ENCODE results near the gene HOXD13.

Gene HOXD13

DNA sequence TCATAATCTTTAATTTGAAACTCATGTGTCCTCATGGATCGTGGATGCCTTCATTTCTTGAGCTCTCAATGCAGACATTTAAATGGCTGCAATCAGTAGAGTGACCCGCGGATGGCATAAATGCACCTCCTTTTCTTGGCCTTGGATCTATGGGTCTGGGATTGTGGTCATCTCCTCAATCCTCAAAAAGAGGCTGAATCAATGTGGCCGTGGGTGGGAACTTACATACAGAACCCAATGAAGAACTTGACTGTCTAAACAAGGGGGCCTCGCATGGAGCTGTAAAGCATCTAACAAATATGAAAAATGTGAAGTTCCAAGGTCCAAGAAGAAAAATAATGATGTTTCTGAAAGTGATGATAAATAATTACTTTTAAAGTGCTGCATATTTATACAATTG, 2.9 kb downstream of the HOXD13 start:
- no peak for DNase-seq (ENCODE audit: low spot score)

DNA sequence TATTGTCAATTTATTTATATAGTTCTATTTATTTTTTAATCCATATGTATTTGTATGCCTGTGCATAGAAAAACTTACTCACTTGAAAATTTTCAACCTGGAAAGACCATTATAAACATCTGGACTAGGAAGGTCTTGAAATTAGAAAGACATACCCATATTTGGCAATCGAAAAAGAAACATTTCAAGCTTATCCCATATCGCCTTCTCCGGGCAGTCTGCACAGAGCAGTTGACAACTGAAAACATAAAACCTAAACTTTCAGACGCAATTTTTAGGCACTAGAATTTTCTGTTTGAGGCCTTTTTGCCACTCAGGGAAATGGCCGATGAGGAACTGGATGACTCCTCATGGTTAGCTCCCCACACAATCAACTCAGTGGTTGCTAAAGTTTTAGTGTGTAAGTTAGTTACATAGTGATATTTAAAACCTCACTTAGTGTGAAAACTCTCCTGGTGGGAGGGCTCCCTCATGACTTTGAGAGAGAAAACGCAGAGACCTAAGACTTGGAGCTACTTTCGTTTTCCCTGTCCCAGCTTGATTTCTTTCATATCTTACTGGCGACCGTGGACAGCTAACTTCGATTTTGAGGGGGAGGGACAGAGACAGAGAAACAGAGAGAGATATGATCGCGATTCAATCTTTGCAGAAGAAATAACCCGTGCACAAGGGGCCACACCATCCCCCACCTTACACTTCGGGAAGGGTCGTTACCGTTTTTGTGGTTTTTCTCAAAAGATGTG, 3.9 kb downstream of the HOXD13 start:
- no peak for DNase-seq (ENCODE audit: low spot score)

DNA sequence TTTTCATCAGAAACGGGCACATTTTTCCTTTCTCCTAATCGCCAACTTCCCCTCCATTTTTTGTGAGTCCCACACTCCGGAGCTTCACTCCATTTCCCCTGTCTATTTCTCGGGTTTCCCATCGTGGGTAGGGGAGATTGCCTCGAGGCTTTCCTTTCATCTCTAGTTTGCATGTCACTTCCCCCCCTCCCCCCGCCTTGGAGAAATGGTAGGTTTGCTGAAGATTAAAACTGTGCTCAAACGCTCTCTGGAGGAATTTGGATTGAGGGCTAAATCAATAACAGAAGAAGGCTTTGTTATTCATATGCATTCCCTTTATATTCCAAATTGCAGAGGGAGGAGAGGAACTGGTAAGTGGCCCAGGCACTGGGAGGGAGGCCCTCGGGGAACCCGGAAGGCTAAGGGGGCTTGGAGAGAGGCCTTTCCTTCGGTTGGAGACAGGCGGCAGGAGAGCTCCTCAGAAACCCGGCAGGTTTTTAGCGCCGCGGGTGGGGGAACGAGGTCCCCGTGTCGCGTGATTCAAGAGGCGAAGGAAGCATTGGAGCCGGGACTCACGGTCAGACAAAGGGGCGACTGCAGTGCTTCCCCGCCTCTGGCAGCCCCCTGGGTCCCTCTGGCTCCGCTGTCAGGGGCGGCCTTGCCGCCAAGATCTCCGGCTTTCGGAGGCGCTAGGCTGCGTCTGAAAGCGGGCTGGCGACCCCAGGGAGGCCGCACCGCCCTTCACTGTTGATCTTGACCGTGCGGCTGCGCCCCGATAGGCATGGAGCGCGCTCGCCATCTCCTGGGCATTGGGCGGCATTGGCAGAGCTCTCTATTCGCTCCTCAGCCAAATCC, 4.7 kb downstream of the HOXD13 start:
- peak; percentile 66 for DNase-seq (ENCODE audit: low spot score)

DNA sequence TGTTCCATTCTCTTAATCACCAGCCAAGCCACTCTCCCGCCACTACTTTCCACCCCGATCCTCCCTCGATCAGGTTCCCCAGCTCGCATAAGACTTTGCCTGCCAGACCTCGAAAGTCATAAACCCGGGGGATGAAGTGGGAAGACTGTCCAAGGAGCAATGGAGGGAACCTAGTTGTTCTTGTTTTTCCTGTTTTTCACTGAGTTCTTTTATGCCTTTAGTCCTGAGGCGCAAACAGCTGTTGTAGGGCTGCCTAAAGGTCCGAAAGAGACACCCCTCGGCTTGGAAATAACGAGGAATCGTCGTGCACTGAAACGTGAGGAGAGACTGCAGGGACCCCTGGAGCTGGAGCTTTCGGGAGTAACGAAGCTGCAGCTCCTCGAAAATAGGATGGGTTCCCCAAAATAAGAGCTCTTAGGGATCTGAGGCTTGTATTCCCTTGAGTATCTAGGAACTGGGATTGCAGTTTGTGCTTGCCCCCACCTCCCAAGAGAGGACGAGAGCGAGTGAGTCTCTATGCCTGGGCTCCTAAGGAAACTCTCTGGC, 5.4 kb downstream of the HOXD13 start:
- DNase-seq (ENCODE audit: low spot score) = no peak

DNA sequence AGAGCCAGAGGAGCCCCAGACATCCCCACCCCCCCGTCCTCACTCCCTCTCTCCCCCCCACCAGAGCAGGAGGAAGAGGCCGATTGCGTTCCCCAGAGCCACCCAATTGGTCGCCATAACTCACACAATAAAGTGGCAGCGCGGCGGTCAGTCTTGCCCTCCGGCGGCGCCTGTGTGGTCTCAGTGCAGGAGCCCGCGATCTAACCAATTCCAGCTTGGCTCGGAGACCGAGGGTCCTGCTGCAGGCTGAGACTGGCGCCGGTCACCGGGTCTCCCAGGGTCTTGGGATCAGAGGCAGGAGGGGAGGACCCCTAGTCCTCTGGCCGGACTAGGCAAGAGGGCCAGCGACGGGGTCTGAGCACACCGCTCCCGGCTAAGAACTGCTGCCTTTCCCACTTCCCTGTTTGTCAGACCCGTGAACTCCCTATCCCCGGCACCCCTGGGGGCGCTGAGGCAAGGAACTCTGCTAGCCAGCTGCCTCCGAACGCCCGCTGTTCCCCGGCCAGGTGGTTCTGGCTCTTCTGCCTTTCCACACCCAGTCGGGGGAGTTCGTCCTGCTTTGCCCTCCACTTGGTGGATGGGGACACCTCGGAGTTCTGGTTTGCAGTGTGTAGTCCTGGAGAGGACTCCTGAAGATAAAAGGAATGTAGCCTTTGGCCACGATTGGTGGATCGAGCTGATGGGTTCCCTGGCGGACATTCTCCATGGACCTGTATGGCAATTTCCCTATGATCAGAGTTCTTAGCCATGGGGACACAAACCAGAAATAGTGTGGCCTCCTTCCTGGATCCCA, 6.0 kb downstream of the HOXD13 start:
- DNase-seq (ENCODE audit: low spot score) = no peak

DNA sequence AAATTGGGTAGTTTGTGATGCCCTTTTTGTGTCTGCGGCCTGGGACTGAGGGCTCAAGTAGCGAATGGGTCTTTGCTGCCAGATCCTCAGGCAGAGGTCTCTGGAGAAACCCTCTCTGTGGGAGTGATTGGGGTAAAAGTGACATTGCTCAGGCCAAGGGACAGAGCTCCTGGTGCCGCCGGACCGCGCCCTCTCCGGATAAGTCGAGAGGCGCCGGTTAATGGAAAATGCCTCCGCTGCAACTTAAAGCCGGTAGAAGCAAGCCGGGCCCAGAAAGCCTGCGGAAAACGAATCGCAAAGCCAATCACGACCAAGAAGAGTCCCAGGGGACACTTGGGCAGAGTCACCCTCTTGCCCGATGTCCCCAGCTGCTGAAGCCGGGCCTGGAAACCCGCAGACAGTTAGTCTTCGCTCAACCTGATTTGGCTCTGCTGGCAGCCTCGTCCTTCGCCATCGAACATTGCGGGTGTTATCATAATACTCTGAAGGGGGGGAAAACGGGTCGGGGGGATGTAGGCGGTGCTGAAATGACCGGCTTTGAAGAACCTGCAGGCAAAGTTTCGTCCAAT, 6.7 kb downstream of the HOXD13 start:
- no peak for DNase-seq (ENCODE audit: low spot score)

DNA sequence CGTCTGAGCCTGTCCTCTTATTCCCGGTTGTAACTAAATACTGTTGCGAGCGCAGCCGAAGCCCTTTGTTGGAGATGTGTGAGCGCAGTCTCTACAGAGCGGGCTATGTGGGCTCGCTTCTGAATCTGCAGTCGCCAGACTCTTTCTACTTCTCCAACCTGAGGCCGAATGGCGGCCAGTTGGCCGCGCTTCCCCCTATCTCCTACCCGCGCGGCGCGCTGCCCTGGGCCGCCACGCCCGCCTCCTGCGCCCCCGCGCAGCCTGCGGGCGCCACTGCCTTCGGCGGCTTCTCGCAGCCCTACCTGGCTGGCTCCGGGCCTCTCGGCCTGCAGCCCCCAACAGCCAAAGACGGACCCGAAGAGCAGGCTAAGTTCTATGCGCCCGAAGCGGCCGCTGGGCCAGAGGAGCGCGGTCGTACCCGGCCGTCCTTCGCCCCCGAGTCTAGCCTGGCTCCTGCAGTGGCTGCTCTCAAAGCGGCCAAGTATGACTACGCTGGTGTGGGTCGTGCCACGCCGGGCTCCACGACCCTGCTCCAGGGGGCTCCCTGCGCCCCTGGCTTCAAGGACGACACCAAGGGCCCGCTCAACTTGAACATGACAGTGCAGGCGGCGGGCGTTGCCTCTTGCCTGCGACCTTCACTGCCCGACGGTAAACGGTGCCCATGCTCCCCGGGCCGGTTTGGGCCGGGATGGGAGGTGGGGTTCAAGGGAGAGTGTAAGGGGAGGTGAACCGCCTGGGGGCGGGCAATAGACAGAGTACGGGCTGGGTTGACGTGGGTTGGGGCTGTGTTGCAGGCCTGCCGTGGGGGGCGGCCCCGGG, 7.4 kb downstream of the HOXD13 start, which contains the start of gene HOXD12:
HOXD12 (plus strand) TSS at position 68 of the 819 bp plus-strand sequence; CDS start at position 75, 7 bp downstream.
- DNase-seq (ENCODE audit: low spot score) = no peak

DNA sequence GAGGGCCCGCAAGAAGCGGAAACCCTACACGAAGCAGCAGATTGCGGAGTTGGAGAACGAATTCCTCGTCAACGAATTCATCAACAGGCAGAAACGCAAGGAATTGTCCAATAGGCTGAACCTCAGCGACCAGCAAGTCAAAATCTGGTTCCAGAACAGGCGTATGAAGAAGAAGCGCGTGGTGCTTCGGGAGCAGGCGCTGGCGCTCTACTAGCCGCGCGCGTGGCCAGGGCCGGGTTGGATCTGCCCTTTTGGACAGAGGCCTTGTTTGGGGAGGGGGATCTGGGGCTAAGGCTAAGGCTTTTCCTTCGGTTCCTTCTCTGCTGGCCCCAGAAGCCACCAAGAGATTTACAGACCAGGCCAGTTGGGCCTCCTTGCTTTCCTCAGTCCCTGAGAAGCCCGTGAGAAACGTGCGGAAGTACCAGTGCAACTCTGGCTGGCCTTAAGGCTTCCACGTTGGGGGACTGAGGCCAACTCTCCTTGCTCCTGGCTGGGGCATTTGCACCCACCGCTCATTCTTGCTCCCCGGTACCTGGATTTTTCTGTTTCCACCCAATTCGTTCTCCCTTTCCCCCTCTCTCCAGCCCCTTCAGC, 8.1 kb downstream of the HOXD13 start:
- DNase-seq (ENCODE audit: low spot score) = no peak

DNA sequence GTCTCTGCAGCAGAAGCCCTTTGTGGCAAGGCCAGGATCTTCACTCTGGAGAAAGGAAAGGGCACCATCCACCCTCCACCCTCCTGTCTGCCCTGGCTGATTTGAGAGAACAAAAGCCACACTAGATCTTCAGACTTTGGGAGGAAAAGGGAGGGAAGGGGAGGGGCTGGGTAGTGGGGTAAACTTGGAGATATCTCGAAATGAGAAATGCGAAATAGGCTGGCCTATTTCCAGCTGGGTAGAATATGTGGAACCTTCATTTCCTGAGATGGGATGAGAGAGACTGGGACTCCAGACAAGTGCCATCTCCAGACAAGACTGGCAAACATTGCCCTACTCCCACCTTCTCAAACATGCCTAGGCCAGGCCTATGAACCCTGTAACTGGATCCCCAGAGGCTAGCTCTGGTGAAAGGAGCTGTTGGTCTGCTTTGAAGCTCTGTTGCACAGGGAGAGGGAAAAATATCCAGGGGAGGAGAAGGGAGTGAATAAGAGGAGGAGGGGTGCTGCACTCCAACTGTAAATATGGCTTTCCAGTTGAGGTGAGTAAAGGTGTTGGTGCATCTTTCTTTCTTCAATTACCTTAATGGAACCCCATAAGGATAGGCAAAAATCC, 8.8 kb downstream of the HOXD13 start:
- DNase-seq (ENCODE audit: low spot score) = no peak

DNA sequence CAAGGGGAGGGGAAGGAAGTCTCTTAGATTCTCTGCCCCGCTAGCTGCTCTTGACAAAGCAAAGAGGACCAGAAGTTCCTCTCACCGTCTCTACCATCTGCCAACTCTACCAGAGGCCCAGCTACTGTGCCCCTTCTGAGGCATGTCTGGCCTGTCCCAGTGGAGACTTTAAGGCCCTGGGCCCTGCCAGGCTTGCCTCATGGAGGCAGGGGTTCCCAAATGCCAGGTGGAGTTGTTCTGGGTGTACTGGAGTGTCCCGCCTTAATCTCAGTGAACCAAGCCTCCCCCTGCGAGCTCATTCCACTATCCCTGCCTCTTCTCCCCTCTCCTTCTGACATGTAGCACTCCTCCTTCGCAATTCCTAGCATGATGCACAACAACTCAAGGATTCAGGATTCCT, 9.3 kb downstream of the HOXD13 start:
- no peak for DNase-seq (ENCODE audit: low spot score)

DNA sequence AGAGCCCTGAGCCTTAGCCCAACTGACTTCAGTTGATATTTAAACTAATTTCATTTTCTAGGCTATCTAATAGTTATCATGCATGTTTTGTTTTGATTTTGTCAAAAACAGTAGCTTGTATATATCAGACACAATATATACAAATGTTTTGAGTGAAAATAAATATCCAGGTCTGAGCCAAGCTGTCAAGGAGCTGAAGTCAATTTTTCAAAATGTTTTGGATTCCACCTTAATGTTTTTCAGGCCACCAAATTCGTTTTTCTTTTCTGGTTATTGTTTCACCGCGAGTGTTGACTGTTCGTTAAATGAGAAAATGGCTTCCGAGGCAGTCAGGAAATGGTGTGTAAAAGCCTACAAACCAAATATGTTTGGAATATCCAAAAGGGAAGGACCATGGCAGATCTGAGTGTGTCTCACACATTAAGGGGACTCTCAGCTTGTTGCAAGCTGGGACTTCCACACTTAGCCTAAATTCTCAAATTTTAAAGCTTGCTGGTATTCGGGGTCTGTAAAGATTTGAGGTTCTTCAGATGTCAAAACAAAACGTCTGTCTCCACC, 9.9 kb downstream of the HOXD13 start:
- DNase-seq (ENCODE audit: low spot score) = no peak

DNA sequence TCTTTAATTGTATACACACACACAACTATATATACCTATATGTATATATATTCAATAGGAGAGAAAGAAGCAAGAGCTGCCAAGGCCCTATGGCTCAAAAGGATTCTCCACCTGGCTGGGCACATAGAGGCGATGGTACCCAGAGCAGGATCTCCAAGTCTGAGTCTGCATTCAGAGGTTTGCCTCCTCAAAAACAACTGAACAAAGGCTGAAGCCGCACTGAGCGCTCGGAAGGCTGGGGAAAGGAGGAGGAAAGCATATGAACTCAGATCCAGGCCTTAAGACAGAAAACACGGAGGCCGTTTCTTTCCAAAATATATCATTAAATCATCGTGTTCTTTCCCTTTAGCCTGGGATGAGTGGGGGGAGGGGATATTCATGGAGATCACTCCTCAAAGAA, 10.7 kb downstream of the HOXD13 start:
- no peak for DNase-seq (ENCODE audit: low spot score)

DNA sequence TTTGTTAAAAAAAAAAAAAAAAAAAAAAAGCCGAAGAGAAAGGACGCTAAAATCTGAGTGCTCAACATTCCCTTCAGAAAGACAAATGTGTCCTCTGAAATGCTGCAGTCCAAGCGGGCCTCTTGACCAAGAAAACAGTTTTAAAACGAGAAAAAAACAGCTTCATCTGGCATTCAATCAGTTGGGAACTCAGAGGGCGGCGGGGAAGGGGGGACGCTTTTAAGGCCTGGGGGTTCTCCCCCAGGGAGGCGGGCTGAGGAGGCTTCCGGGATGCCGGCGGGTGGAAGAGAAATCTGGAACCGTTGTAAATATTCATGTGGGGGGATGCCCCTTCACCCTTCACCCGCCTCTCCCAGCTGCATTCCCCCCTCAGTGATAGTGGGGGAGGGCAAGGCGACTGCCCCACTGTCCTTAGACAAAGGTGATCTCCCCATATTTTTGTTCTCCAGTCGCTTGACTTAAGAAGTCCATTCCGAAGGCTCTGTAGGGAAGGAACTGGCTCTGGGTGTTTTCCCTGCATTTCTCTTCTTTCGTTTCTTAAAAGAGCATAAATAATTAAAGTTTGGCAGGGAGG, 11.3 kb downstream of the HOXD13 start:
- no peak for DNase-seq (ENCODE audit: low spot score)

DNA sequence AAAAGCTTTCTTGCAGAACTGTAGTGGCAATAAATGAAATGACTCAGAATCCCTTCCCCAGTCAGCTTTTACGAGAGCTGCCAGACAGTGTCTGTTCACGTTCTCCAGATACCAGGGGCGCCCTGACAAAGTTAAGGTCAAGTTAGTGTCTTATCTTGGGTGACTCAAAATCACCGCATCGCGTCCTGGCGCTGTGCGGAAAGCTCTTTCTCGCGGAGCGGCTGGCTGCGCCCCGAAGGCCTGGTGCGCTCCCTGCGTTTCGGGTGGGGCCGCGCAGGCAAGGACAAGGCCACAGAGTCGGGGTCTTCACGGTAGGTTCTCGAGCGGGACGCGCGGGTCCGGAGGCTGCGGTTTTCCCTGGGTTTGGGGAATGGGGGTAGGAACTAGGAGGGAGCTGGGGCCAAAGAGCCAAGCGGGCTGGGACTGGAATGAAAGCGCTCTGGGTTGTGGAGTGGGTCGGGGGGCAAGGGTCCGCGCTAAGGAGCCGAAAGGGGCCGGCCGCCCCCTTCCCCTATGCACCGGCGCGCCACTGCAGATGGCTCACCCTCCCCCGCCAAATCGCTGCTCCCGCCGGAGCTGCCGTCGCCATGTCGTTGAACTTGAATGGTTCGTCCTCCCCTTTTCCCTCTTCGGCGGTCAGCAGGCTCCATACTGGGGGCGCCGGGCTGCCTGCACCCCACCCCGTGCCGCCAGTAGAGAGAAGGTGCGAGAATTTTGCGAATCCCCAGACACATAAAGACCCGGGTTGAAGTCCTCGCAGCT, 12.0 kb downstream of the HOXD13 start:
- no peak for DNase-seq (ENCODE audit: low spot score)

DNA sequence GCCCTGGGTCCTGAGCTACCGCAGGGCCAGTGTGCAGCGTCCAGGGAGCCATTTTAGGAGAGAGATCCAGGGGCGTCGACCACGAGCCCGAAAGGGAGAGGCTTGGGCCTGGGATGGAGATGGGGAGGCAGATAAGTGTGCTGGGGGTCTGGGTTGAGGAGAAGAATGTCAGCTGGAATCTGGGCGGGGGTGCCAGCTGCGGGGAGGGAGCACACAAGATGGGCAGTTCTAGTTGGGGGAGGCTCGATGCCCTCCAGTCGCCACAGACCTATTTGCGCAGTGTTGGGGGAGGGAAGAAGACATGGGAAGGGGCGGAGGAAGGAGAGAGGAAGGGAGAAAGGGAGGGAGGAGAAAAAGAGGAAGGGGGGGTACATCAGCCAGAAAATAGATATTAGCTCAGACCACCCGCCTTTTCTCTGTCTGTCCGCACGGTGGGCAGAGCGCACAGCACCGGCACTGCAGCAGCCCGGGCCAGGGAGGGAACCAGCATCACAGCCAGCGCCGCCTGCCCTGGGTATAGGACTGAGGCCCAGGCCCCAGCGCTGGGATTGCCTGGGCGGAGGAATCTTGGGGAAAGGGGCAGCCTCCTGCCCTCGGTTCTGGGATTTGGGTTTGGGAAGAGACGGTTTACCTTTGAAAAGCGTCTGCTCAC, 12.7 kb downstream of the HOXD13 start:
- no peak for DNase-seq (ENCODE audit: low spot score)

DNA sequence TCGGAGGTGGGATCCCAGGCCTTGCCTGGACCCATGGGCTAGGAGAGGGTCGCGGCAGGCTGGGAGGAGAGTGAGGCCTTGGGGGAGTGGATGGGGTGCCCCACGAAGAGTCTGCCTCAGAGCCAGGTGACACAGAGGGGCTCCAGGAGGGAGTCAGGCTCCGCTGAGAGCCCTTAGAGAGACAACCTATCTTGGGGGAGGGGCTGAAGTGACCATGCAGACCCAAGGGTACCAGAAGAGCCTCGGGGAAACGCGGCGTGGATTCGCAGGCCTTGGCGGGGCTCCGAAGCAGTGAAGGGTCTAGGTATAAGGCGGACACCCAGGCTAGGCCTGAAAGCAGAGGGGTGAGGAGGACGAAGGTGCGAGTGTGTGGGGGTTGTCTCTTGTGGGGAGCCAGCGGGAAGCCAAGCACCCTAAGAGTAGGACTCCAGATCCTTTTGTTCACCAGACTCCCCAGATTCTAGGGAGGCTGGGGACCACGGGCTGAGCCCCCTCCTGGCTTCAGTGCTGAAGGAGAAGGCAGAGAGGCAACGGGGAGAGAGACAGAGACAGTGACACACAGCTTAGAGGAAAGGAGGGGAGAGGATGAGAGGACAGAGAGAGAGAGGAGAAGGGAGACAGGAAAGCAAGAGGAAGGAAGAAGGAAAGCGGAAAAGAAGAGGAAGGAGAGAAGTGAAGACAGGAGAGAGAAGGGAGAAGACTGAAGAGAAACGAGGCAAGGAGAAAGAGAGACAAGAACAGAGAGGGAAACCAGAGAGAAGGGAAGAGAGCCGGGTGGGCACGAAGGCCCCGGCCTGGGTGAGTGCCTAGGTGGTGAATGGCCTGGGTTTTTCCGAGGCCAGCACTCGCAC, 13.4 kb downstream of the HOXD13 start:
- DNase-seq (ENCODE audit: low spot score) = no peak
